ENCODE measurements around the gene TM6SF1.
A peak's percentile ranks its signal among the peaks of the same experiment; 100 is the strongest.

Gene TM6SF1

GRCh38 chr15:83062768-83063180 is 44.7 kb upstream of the TM6SF1 start:
- peaks cover 92% of the 10 kb centered on the region for H3K79me2 ChIP-seq (ENCODE audit: insufficient read depth, low read length)
- peaks cover 50% of the 10 kb centered on the region for H4K20me1 ChIP-seq (ENCODE audit: low read depth, low read length)
- 0 out of 2 replicates have a peak overlapping the region, but pooled peaks have one; percentile 98 for H3K9ac ChIP-seq (ENCODE audit: low read length)
- H3K36me3 ChIP-seq (ENCODE audit: low read length) = peaks cover 4% of the 10 kb centered on the region; the same call in 1 of the 2 replicates
- H3K9me3 ChIP-seq (ENCODE audit: insufficient read depth, low read length) = no peaks in the 10 kb centered on the region
- peak overlapping the region; percentile 89 for H3K4me2 ChIP-seq (ENCODE audit: low read depth, low read length, poor library complexity, severe bottlenecking)
- TF ChIP-seq EZH2phosphoT487 (conservative IDR thresholded peaks at IDR 0.05; ENCODE audit: low read length) (no peak), CTCF (IDR thresholded peaks at IDR 0.05; ENCODE audit: insufficient read depth, low read length, poor library complexity, severe bottlenecking) (no peak)
- no peak overlapping the region for H2AFZ ChIP-seq (ENCODE audit: low read depth, low read length, severe bottlenecking)
- no peak overlapping the region for H3K4me3 ChIP-seq (ENCODE audit: insufficient read depth, low read length, poor library complexity, severe bottlenecking)
- H3K27ac ChIP-seq (ENCODE audit: low read depth, low read length) = 0 out of 2 replicates have a peak overlapping the region, but pooled peaks have one; percentile 8
- H3F3A ChIP-seq (ENCODE audit: insufficient read depth) = peaks cover 5% of the 10 kb centered on the region; the same call in 1 of the 2 replicates
- H3K9me2 ChIP-seq (replicated peaks; ENCODE audit: insufficient read depth, low read length) = no peaks in the 10 kb centered on the region
- H3K27me3 ChIP-seq (ENCODE audit: low read length) = no peaks in the 10 kb centered on the region

- Histone ChIP-seq H3K27me3 (ENCODE audit: low read length) (no peaks in the 10 kb centered on the region), H3K79me2 (ENCODE audit: insufficient read depth, low read length) (peaks cover 85% of the 10 kb centered on the region)
Measured at GRCh38 chr15:83063551-83063950, 43.9 kb upstream of the TM6SF1 start.

GRCh38 chr15:83064859-83065258 is 42.6 kb upstream of the TM6SF1 start:
- H2AFZ ChIP-seq (ENCODE audit: low read depth, low read length, severe bottlenecking) = no peak overlapping the region
- peak overlapping the region; percentile 89 for H3K4me2 ChIP-seq (ENCODE audit: low read depth, low read length, poor library complexity, severe bottlenecking)
- peak overlapping the region; percentile 80 for H3K27ac ChIP-seq (ENCODE audit: low read depth, low read length)
- peaks cover 39% of the 10 kb centered on the region for H4K20me1 ChIP-seq (ENCODE audit: low read depth, low read length)
- no peaks in the 10 kb centered on the region for H3K9me2 ChIP-seq (replicated peaks; ENCODE audit: insufficient read depth, low read length)
- no peaks in the 10 kb centered on the region for H3K27me3 ChIP-seq (ENCODE audit: low read length)
- peaks cover 4% of the 10 kb centered on the region; the same call in 1 of the 2 replicates for H3K36me3 ChIP-seq (ENCODE audit: low read length)
- TF ChIP-seq EZH2phosphoT487 (conservative IDR thresholded peaks at IDR 0.05; ENCODE audit: low read length) (no peak), CTCF (IDR thresholded peaks at IDR 0.05; ENCODE audit: insufficient read depth, low read length, poor library complexity, severe bottlenecking) (no peak)
- H3K9ac ChIP-seq (ENCODE audit: low read length) = peak overlapping the region; percentile 98
- peaks cover 72% of the 10 kb centered on the region for H3K79me2 ChIP-seq (ENCODE audit: insufficient read depth, low read length)
- H3K9me3 ChIP-seq (ENCODE audit: insufficient read depth, low read length) = no peaks in the 10 kb centered on the region
- peaks cover 5% of the 10 kb centered on the region; the same call in 1 of the 2 replicates for H3F3A ChIP-seq (ENCODE audit: insufficient read depth)
- H3K4me3 ChIP-seq (ENCODE audit: insufficient read depth, low read length, poor library complexity, severe bottlenecking) = peak overlapping the region; percentile 97

More at GRCh38 chr15:83063551-83063950, 43.9 kb upstream of the TM6SF1 start:
- Histone ChIP-seq H3K4me2 (ENCODE audit: low read depth, low read length, poor library complexity, severe bottlenecking) (peak overlapping the region; percentile 89), H3F3A (ENCODE audit: insufficient read depth) (peaks cover 5% of the 10 kb centered on the region; the same call in 1 of the 2 replicates), H3K4me3 (ENCODE audit: insufficient read depth, low read length, poor library complexity, severe bottlenecking) (peak overlapping the region; percentile 97), H3K9ac (ENCODE audit: low read length) (peak overlapping the region; percentile 98; the same call in 1 of the 2 replicates), H3K9me2 (replicated peaks; ENCODE audit: insufficient read depth, low read length) (no peaks in the 10 kb centered on the region), H2AFZ (ENCODE audit: low read depth, low read length, severe bottlenecking) (no peak overlapping the region), H3K36me3 (ENCODE audit: low read length) (peaks cover 4% of the 10 kb centered on the region; the same call in 1 of the 2 replicates), H3K9me3 (ENCODE audit: insufficient read depth, low read length) (no peaks in the 10 kb centered on the region), H3K27ac (ENCODE audit: low read depth, low read length) (peak overlapping the region; percentile 8; the same call in 1 of the 2 replicates), H4K20me1 (ENCODE audit: low read depth, low read length) (peaks cover 46% of the 10 kb centered on the region)
- TF ChIP-seq CTCF (IDR thresholded peaks at IDR 0.05; ENCODE audit: insufficient read depth, low read length, poor library complexity, severe bottlenecking) (no peak), EZH2phosphoT487 (conservative IDR thresholded peaks at IDR 0.05; ENCODE audit: low read length) (no peak)

Measured in SU-DHL-6 (cell line).